Stimulated activated naive CD8-positive, alpha-beta T cell treated with anti-CD3 and anti-CD28 coated beads, Interleukin-15, Interleukin-2, amounts not matched to agents 100 ng/mL and 50 ng/mL, for 24 hours (primary cell): ENCODE measurements around the gene TSPAN15.

Experiments
- H3K27ac Mint-ChIP-seq: one replicate; pipeline ENCODE4 v1.8.0; 2021; ENCODE audit warnings: mild to moderate bottlenecking, mixed read lengths
- H3K27me3 Mint-ChIP-seq: one replicate; pipeline ENCODE4 v1.8.0; 2021; ENCODE audit warnings: mixed read lengths
- H3K36me3 Mint-ChIP-seq: one replicate; pipeline ENCODE4 v1.8.0; 2021; ENCODE audit warnings: low read depth, mixed read lengths
- H3K4me1 Mint-ChIP-seq: one replicate; pipeline ENCODE4 v1.8.0; 2021; ENCODE audit warnings: low read depth, mixed read lengths
- H3K4me3 Mint-ChIP-seq: one replicate; pipeline ENCODE4 v1.8.0; 2021; ENCODE audit warnings: mild to moderate bottlenecking, mixed read lengths
- H3K9me3 Mint-ChIP-seq: one replicate; pipeline ENCODE4 v1.8.0; 2021; ENCODE audit warnings: mixed read lengths

TSPAN15 gene

GRCh38 chr10:69502589-69502988 lies 51.3 kb downstream of the TSPAN15 start:
- no peaks in the 10 kb centered on the region for H3K36me3 Mint-ChIP-seq
- H3K4me1 Mint-ChIP-seq = peaks cover 7% of the 10 kb centered on the region
- H3K27me3 Mint-ChIP-seq = no peaks in the 10 kb centered on the region
- H3K4me3 Mint-ChIP-seq = no peak overlapping the region
- no peak overlapping the region for H3K27ac Mint-ChIP-seq
- no peaks in the 10 kb centered on the region for H3K9me3 Mint-ChIP-seq

- Mint-ChIP-seq H3K27ac (peak overlapping the region; percentile 5), H3K27me3 (no peaks in the 10 kb centered on the region), H3K4me1 (peaks cover 11% of the 10 kb centered on the region), H3K9me3 (no peaks in the 10 kb centered on the region), H3K36me3 (no peaks in the 10 kb centered on the region), H3K4me3 (no peak overlapping the region)
Observed at GRCh38 chr10:69503001-69503895, 52.0 kb downstream of the TSPAN15 start.

- no peaks in the 10 kb centered on the region for H3K9me3 Mint-ChIP-seq
- no peaks in the 10 kb centered on the region for H3K27me3 Mint-ChIP-seq
- H3K36me3 Mint-ChIP-seq = no peaks in the 10 kb centered on the region
- no peak overlapping the region for H3K27ac Mint-ChIP-seq
- H3K4me1 Mint-ChIP-seq = peaks cover 11% of the 10 kb centered on the region
- H3K4me3 Mint-ChIP-seq = no peak overlapping the region
Observed at GRCh38 chr10:69503896-69504265, 52.6 kb downstream of the TSPAN15 start.

GRCh38 chr10:69504576-69505250 lies 53.4 kb downstream of the TSPAN15 start:
- no peaks in the 10 kb centered on the region for H3K36me3 Mint-ChIP-seq
- no peak overlapping the region for H3K4me3 Mint-ChIP-seq
- no peak overlapping the region for H3K27ac Mint-ChIP-seq
- no peaks in the 10 kb centered on the region for H3K9me3 Mint-ChIP-seq
- H3K4me1 Mint-ChIP-seq = peaks cover 11% of the 10 kb centered on the region
- H3K27me3 Mint-ChIP-seq = no peaks in the 10 kb centered on the region

- Mint-ChIP-seq H3K27ac (no peak overlapping the region), H3K4me1 (peaks cover 11% of the 10 kb centered on the region), H3K4me3 (no peak overlapping the region), H3K27me3 (no peaks in the 10 kb centered on the region), H3K9me3 (no peaks in the 10 kb centered on the region), H3K36me3 (no peaks in the 10 kb centered on the region)
Observed at GRCh38 chr10:69505636-69506318, 54.5 kb downstream of the TSPAN15 start.

GRCh38 chr10:69506487-69506833 lies 55.2 kb downstream of the TSPAN15 start:
- Mint-ChIP-seq H3K4me3 (no peak overlapping the region), H3K27ac (no peak overlapping the region), H3K27me3 (no peaks in the 10 kb centered on the region), H3K4me1 (peaks cover 11% of the 10 kb centered on the region), H3K9me3 (no peaks in the 10 kb centered on the region), H3K36me3 (no peaks in the 10 kb centered on the region)

- no peaks in the 10 kb centered on the region for H3K27me3 Mint-ChIP-seq
- H3K36me3 Mint-ChIP-seq = no peaks in the 10 kb centered on the region
- no peak overlapping the region for H3K27ac Mint-ChIP-seq
- H3K9me3 Mint-ChIP-seq = no peaks in the 10 kb centered on the region
- peak overlapping the region; percentile 24 for H3K4me3 Mint-ChIP-seq
- peaks cover 11% of the 10 kb centered on the region for H3K4me1 Mint-ChIP-seq
Observed at GRCh38 chr10:69506834-69507713, 55.8 kb downstream of the TSPAN15 start.

- H3K4me1 Mint-ChIP-seq = peaks cover 11% of the 10 kb centered on the region
- no peaks in the 10 kb centered on the region for H3K36me3 Mint-ChIP-seq
- H3K27me3 Mint-ChIP-seq = no peaks in the 10 kb centered on the region
- no peaks in the 10 kb centered on the region for H3K9me3 Mint-ChIP-seq
- H3K4me3 Mint-ChIP-seq = no peak overlapping the region
- no peak overlapping the region for H3K27ac Mint-ChIP-seq
Observed at GRCh38 chr10:69508738-69509340, 57.6 kb downstream of the TSPAN15 start.

- H3K9me3 Mint-ChIP-seq = no peaks in the 10 kb centered on the region
- peaks cover 1% of the 10 kb centered on the region for H3K4me1 Mint-ChIP-seq
- H3K27ac Mint-ChIP-seq = no peak overlapping the region
- no peaks in the 10 kb centered on the region for H3K36me3 Mint-ChIP-seq
- H3K4me3 Mint-ChIP-seq = no peak overlapping the region
- no peaks in the 10 kb centered on the region for H3K27me3 Mint-ChIP-seq
Observed at GRCh38 chr10:69512901-69513300, 61.6 kb downstream of the TSPAN15 start.

- no peaks in the 10 kb centered on the region for H3K9me3 Mint-ChIP-seq
- no peaks in the 10 kb centered on the region for H3K36me3 Mint-ChIP-seq
- H3K27me3 Mint-ChIP-seq = no peaks in the 10 kb centered on the region
- no peak overlapping the region for H3K4me3 Mint-ChIP-seq
- no peaks in the 10 kb centered on the region for H3K4me1 Mint-ChIP-seq
- no peak overlapping the region for H3K27ac Mint-ChIP-seq
Observed at GRCh38 chr10:69513617-69514016, 62.4 kb downstream of the TSPAN15 start.

- H3K27ac Mint-ChIP-seq = no peak overlapping the region
Observed at GRCh38 chr10:69515699-69516259, 64.5 kb downstream of the TSPAN15 start.

GRCh38 chr10:69516316-69516715 lies 65.1 kb downstream of the TSPAN15 start:
- Mint-ChIP-seq H3K9me3 (no peaks in the 10 kb centered on the region), H3K27ac (no peak overlapping the region), H3K4me3 (no peak overlapping the region), H3K27me3 (peaks cover 4% of the 10 kb centered on the region), H3K4me1 (no peaks in the 10 kb centered on the region), H3K36me3 (no peaks in the 10 kb centered on the region)

More at GRCh38 chr10:69515699-69516259, 64.5 kb downstream of the TSPAN15 start:
- Mint-ChIP-seq H3K9me3 (no peaks in the 10 kb centered on the region), H3K4me1 (no peaks in the 10 kb centered on the region), H3K27me3 (peaks cover 4% of the 10 kb centered on the region), H3K36me3 (no peaks in the 10 kb centered on the region), H3K4me3 (no peak overlapping the region)

- H3K27ac Mint-ChIP-seq = no peak overlapping the region
- no peaks in the 10 kb centered on the region for H3K9me3 Mint-ChIP-seq
- peaks cover 6% of the 10 kb centered on the region for H3K27me3 Mint-ChIP-seq
- no peaks in the 10 kb centered on the region for H3K4me1 Mint-ChIP-seq
- no peaks in the 10 kb centered on the region for H3K36me3 Mint-ChIP-seq
- H3K4me3 Mint-ChIP-seq = no peak overlapping the region
Observed at GRCh38 chr10:69516796-69517195, 65.5 kb downstream of the TSPAN15 start.
